Hepatocyte (in vitro differentiated cells): Measurements from ENCODE around the gene POLE4. TPM values are rescaled to one million over a fixed set of nuclear protein-coding genes. Genes with fewer than 3 reads are reported as not detected.

Experiments used
- DNase-seq: peaks from one replicate; pipeline ENCODE4 v3.0.0-alpha.2; 2016; ENCODE audit warnings: low spot score
- H2AFZ ChIP-seq: fragments of 200-600 bp; sonication (generic); 2 replicates; pipeline ENCODE4 v1.6.0; 2016; ENCODE audit warnings: antibody characterized with exemption, mild to moderate bottlenecking
- H3K27ac ChIP-seq: fragments of 200-600 bp; sonication (generic); 2 replicates; pipeline ENCODE4 v1.5.1; 2016; ENCODE audit warnings: mild to moderate bottlenecking
- H3K27me3 ChIP-seq: fragments of 200-600 bp; sonication (generic); 2 replicates; pipeline ENCODE4 v1.6.1; 2016
- H3K36me3 ChIP-seq: fragments of 200-600 bp; sonication (generic); replicated peaks from 2 replicates; pipeline ENCODE4 v1.5.1; 2016; ENCODE audit warnings: low read depth; ENCODE audit not compliant: insufficient read depth
- H3K4me1 ChIP-seq: fragments of 200-600 bp; sonication (generic); 2 replicates; pipeline ENCODE4 v1.5.1; 2016; ENCODE audit warnings: mild to moderate bottlenecking, moderate library complexity; ENCODE audit not compliant: insufficient read depth
- H3K4me2 ChIP-seq: fragments of 200-600 bp; sonication (generic); 2 replicates; pipeline ENCODE4 v1.6.0; 2016
- H3K4me3 ChIP-seq: fragments of 200-600 bp; sonication (generic); 2 replicates; pipeline ENCODE4 v1.5.1; 2016; ENCODE audit warnings: mild to moderate bottlenecking
- H3K79me2 ChIP-seq: fragments of 200-600 bp; sonication (generic); 2 replicates; pipeline ENCODE4 v1.6.0; 2017; ENCODE audit warnings: mild to moderate bottlenecking
- H3K9me2 ChIP-seq: fragments of 200-600 bp; sonication (generic); replicated peaks from 2 replicates; pipeline ENCODE4 v1.6.0; 2017; ENCODE audit warnings: mild to moderate bottlenecking; ENCODE audit not compliant: insufficient read depth
- H3K9me3 ChIP-seq: fragments of 200-600 bp; sonication (generic); 2 replicates; pipeline ENCODE4 v1.5.1; 2016; ENCODE audit warnings: low read depth, mild to moderate bottlenecking
- H4K20me1 ChIP-seq: fragments of 200-600 bp; sonication (generic); 2 replicates; pipeline ENCODE4 v1.6.0; 2016; ENCODE audit warnings: mild to moderate bottlenecking; ENCODE audit not compliant: insufficient read depth, poor library complexity, severe bottlenecking
- EZH2 ChIP-seq: fragments of 200-600 bp; sonication (generic); IDR thresholded peaks from 2 replicates; pipeline ENCODE4 v1.6.1; 2016; ENCODE audit warnings: antibody characterized with exemption, mild to moderate bottlenecking, borderline replicate concordance
- EZH2phosphoT487 ChIP-seq: fragments of 200-600 bp; sonication (generic); IDR thresholded peaks from one replicate; pipeline ENCODE4 v1.6.1; 2018; ENCODE audit warnings: antibody characterized with exemption, mild to moderate bottlenecking, low read depth, moderate library complexity; ENCODE audit not compliant: unreplicated experiment, severe bottlenecking
- WGBS: methylation state at CpG from one replicate; pipeline ENCODE4 v1.1.6; 2016; ENCODE audit warnings: low lambda C conversion rate; ENCODE audit errors: missing lambda C conversion rate; 5-methylcytosine and 5-hydroxymethylcytosine counted together
- polyA plus RNA-seq: library from polyadenylated mRNA; unstranded; fragments of >200 nt; fragmentation: Nextera tagmentation; extraction: Ambion mirVana; gene quantifications from 2 replicates; pipeline ENCODE4 v1.2.1, GENCODE V29; 2016
- total RNA-seq: library from RNA; depleted of rRNA; stranded (reverse); fragments of >200 nt; gene quantifications from 2 replicates; pipeline ENCODE4 v1.2.3, GENCODE V29; 2014
- TF ChIP-seq, protein P1 (sequence below): fragments of 200-600 bp; sonication (generic); IDR thresholded peaks from 2 replicates; pipeline ENCODE4 v1.5.1; 2016; ENCODE audit warnings: antibody characterized with exemption, mild to moderate bottlenecking; ENCODE audit not compliant: poor library complexity

POLE4 gene
- total and polyA plus RNA-seq, 2 experiments from 2014 or later = 20.8 to 160 TPM

DNA sequence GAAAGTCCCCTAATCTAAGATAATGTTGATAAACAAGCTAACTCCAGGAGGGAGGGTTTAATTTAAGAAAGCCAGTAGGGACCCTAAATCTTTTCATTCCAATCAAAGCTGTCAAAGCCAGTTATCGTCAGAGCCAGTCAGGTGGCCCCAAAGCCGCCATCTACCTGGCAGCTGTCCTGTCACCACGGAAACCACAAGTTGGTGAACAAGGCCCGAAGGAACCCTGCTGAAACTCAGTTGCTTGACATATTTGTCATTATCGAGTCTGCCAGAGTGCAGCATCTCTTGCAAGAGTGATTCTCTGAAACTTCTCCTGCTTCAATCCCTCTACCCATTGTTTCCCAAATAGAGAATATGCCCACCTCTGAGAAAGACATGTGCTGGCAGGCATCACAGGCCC is 30.8 kb upstream of the POLE4 start:
- no peaks in the 10 kb centered on the region for H3K9me2 ChIP-seq
- no peak overlapping the region for H3K4me2 ChIP-seq
- H2AFZ ChIP-seq = no peak overlapping the region
- H3K36me3 ChIP-seq = no peaks in the 10 kb centered on the region
- H3K9me3 ChIP-seq = no peaks in the 10 kb centered on the region
- no peak for TF ChIP-seq EZH2
- TF ChIP-seq EZH2phosphoT487 = no peak
- TF ChIP-seq, protein P1, sequence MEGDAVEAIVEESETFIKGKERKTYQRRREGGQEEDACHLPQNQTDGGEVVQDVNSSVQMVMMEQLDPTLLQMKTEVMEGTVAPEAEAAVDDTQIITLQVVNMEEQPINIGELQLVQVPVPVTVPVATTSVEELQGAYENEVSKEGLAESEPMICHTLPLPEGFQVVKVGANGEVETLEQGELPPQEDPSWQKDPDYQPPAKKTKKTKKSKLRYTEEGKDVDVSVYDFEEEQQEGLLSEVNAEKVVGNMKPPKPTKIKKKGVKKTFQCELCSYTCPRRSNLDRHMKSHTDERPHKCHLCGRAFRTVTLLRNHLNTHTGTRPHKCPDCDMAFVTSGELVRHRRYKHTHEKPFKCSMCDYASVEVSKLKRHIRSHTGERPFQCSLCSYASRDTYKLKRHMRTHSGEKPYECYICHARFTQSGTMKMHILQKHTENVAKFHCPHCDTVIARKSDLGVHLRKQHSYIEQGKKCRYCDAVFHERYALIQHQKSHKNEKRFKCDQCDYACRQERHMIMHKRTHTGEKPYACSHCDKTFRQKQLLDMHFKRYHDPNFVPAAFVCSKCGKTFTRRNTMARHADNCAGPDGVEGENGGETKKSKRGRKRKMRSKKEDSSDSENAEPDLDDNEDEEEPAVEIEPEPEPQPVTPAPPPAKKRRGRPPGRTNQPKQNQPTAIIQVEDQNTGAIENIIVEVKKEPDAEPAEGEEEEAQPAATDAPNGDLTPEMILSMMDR = no peak
- no peak for DNase-seq
- no peaks in the 10 kb centered on the region for H3K4me1 ChIP-seq
- H3K27ac ChIP-seq = no peak overlapping the region
- WGBS = 88% methylated on average over 5 of the region's 5 CpGs
- no peaks in the 10 kb centered on the region for H3K27me3 ChIP-seq
- no peaks in the 10 kb centered on the region for H4K20me1 ChIP-seq
- no peak overlapping the region for H3K4me3 ChIP-seq
- H3K79me2 ChIP-seq = no peaks in the 10 kb centered on the region

DNA sequence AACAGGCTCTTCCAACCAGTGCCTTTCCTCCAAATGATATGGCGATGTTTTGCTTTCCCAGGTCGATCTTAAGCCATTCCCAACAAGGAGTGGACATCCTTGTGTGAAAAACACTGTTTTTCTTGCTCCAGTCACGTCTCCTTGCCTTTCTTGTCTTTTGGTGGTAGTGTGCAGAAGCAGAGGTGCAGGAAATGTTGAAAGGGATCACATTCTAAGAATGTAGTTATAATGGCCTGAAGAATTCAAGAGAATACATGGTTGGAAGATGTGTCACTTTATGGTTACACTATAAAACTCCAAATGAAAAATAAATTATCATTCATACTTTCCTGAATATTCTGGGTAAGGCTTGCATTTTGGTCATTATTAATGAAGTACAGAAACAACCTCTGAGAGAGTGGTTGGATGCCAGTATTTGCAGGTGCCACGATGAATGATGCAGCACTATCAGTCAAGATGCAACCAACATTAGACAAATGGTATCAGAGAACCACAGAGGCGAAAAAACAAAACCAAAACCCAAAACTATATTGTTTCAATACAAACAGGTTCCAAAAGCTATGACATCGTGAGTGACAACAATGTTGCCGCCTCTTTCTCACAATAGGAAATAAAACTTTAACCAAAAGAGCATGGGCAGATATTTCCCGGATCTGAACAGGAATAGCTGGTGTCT is 27.5 kb upstream of the POLE4 start:
- no peak overlapping the region for H3K27ac ChIP-seq
- 90% methylated on average over 8 of the region's 8 CpGs for WGBS
- no peak overlapping the region for H3K4me3 ChIP-seq
- H3K4me2 ChIP-seq = no peak overlapping the region
- H3K4me1 ChIP-seq = no peaks in the 10 kb centered on the region
- no peak for DNase-seq
- H3K27me3 ChIP-seq = no peaks in the 10 kb centered on the region
- H3K36me3 ChIP-seq = no peaks in the 10 kb centered on the region
- TF ChIP-seq, protein P1 = no peak
- TF ChIP-seq EZH2 (no peak), EZH2phosphoT487 (no peak)
- no peaks in the 10 kb centered on the region for H4K20me1 ChIP-seq
- no peaks in the 10 kb centered on the region for H3K9me2 ChIP-seq
- H3K9me3 ChIP-seq = no peaks in the 10 kb centered on the region
- no peak overlapping the region for H2AFZ ChIP-seq
- no peaks in the 10 kb centered on the region for H3K79me2 ChIP-seq

DNA sequence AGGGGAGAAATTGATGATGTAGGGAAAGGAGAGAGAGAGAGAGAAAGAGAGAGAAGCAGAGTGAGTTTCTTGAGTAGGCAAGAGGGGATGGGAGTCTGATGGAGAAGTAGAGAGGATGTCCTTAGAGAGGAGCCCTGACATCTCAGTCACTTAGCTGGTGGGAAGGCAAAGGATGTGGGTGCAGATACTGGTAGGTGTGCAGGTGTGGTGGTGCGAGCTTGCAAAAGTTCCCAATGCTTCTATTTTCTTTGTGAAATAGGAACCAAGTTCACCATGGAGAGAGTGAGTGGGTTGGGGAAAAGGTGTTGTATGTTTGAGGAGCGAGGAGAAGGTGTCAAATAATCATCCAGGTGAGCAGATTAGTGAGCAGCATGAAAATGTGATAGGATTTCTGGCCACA is 26.5 kb upstream of the POLE4 start:
- WGBS = 69% methylated on average over 2 of the region's 2 CpGs
- no peaks in the 10 kb centered on the region for H3K4me1 ChIP-seq
- H3K36me3 ChIP-seq = no peaks in the 10 kb centered on the region
- H2AFZ ChIP-seq = no peak overlapping the region
- no peak overlapping the region for H3K4me2 ChIP-seq
- no peaks in the 10 kb centered on the region for H4K20me1 ChIP-seq
- H3K27ac ChIP-seq = no peak overlapping the region
- no peak for TF ChIP-seq EZH2
- TF ChIP-seq EZH2phosphoT487 = no peak
- TF ChIP-seq, protein P1 = no peak
- no peaks in the 10 kb centered on the region for H3K9me3 ChIP-seq
- no peak for DNase-seq
- H3K27me3 ChIP-seq = no peaks in the 10 kb centered on the region
- H3K9me2 ChIP-seq = no peaks in the 10 kb centered on the region
- H3K4me3 ChIP-seq = no peak overlapping the region
- H3K79me2 ChIP-seq = no peaks in the 10 kb centered on the region
